ENCODE measurements around the gene CLEC4F. TPM values are rescaled to one million over a fixed set of nuclear protein-coding genes. Genes with fewer than 3 reads are reported as not detected.

CLEC4F gene
- total and polyA plus RNA-seq, 2 of the 13 experiments (the other 11 are each of a cell fraction or from before 2014, with no cell fraction given), result 0.12 to 0.13 TPM

DNA sequence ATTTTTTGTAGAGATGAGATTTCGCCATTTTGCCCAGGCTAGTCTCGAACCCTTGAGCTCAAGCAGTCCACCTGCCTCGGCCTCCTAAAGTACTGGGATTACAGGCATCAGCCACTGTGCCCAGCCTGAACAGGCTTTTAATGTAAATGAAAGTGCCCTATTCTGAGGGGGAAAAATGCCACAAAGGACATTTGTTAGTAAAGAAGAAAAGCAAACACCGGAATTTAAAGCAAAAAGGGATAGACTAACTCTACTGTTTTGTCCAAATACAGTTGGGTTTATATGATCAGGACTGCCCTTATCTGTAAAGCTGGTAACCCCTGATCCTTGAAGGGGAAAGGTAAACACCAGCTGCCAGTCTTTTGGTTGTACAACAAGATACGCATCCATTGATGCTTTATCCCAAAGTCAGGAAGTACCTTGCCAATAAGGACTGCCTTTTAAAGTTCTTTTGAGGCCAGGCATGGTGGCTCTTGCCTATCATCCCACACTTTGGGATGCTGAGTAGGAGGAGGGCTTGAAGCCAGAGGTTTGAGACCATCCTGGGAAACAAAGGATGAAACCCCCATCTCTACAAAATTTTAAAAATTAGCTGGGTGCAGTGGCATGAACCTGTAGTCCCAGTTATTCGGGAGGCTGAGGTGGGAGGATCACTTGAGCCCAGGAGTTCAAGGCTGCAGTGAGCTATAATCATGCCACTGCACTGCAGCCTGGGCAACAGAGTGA lies 13.1 kb downstream of the CLEC4F start (continued):
- TF ChIP-seq, protein P1, sequence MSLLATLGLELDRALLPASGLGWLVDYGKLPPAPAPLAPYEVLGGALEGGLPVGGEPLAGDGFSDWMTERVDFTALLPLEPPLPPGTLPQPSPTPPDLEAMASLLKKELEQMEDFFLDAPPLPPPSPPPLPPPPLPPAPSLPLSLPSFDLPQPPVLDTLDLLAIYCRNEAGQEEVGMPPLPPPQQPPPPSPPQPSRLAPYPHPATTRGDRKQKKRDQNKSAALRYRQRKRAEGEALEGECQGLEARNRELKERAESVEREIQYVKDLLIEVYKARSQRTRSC (CRISPR knock-in tag; IDR thresholded peaks at IDR 0.05; ENCODE audit: low read depth), result no peak
- TF ChIP-seq, protein P2, sequence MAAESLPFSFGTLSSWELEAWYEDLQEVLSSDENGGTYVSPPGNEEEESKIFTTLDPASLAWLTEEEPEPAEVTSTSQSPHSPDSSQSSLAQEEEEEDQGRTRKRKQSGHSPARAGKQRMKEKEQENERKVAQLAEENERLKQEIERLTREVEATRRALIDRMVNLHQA (CRISPR knock-in tag; IDR thresholded peaks at IDR 0.05), result peak; percentile 72; the same call in 1 of the 2 replicates
- TF ChIP-seq ZSCAN22 (CRISPR knock-in tag; IDR thresholded peaks at IDR 0.05), result no peak
- TF ChIP-seq ZNF670 (CRISPR knock-in tag; IDR thresholded peaks at IDR 0.05; ENCODE audit: borderline replicate concordance), result no peak
- TF ChIP-seq, protein P3, sequence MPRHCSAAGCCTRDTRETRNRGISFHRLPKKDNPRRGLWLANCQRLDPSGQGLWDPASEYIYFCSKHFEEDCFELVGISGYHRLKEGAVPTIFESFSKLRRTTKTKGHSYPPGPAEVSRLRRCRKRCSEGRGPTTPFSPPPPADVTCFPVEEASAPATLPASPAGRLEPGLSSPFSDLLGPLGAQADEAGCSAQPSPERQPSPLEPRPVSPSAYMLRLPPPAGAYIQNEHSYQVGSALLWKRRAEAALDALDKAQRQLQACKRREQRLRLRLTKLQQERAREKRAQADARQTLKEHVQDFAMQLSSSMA (CRISPR knock-in tag; IDR thresholded peaks at IDR 0.05), result no peak
- TF ChIP-seq, protein P4, sequence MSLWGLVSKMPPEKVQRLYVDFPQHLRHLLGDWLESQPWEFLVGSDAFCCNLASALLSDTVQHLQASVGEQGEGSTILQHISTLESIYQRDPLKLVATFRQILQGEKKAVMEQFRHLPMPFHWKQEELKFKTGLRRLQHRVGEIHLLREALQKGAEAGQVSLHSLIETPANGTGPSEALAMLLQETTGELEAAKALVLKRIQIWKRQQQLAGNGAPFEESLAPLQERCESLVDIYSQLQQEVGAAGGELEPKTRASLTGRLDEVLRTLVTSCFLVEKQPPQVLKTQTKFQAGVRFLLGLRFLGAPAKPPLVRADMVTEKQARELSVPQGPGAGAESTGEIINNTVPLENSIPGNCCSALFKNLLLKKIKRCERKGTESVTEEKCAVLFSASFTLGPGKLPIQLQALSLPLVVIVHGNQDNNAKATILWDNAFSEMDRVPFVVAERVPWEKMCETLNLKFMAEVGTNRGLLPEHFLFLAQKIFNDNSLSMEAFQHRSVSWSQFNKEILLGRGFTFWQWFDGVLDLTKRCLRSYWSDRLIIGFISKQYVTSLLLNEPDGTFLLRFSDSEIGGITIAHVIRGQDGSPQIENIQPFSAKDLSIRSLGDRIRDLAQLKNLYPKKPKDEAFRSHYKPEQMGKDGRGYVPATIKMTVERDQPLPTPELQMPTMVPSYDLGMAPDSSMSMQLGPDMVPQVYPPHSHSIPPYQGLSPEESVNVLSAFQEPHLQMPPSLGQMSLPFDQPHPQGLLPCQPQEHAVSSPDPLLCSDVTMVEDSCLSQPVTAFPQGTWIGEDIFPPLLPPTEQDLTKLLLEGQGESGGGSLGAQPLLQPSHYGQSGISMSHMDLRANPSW (CRISPR knock-in tag; IDR thresholded peaks at IDR 0.05; ENCODE audit: borderline replicate concordance), result peak; percentile 12; the same call in 1 of the 2 replicates
- TF ChIP-seq, protein P5, sequence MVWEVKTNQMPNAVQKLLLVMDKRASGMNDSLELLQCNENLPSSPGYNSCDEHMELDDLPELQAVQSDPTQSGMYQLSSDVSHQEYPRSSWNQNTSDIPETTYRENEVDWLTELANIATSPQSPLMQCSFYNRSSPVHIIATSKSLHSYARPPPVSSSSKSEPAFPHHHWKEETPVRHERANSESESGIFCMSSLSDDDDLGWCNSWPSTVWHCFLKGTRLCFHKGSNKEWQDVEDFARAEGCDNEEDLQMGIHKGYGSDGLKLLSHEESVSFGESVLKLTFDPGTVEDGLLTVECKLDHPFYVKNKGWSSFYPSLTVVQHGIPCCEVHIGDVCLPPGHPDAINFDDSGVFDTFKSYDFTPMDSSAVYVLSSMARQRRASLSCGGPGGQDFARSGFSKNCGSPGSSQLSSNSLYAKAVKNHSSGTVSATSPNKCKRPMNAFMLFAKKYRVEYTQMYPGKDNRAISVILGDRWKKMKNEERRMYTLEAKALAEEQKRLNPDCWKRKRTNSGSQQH (CRISPR knock-in tag; IDR thresholded peaks at IDR 0.05; ENCODE audit: low read depth), result no peak
- peak; percentile 57 for TF ChIP-seq PRPF4 (IDR thresholded peaks at IDR 0.05; ENCODE audit: low read depth, low read length, poor library complexity, severe bottlenecking)
- no peak for TF ChIP-seq ZNF253 (CRISPR knock-in tag; IDR thresholded peaks at IDR 0.05; ENCODE audit: borderline replicate concordance)
- TF ChIP-seq ZKSCAN8 (CRISPR knock-in tag; IDR thresholded peaks at IDR 0.05; ENCODE audit: borderline replicate concordance), result peak; percentile 83; the same call in 1 of the 2 replicates
- no peak for TF ChIP-seq WIZ (CRISPR knock-in tag; IDR thresholded peaks at IDR 0.05)
- TF ChIP-seq ISL2 (CRISPR knock-in tag; IDR thresholded peaks at IDR 0.05), result peak; percentile 99
- peak; percentile 77; the same call in 1 of the 2 replicates for TF ChIP-seq SALL2 (CRISPR knock-in tag; IDR thresholded peaks at IDR 0.05)
- TF ChIP-seq GATA4 (IDR thresholded peaks at IDR 0.05; ENCODE audit: borderline replicate concordance, low read depth), result peak; percentile 99
- TF ChIP-seq, protein P6, sequence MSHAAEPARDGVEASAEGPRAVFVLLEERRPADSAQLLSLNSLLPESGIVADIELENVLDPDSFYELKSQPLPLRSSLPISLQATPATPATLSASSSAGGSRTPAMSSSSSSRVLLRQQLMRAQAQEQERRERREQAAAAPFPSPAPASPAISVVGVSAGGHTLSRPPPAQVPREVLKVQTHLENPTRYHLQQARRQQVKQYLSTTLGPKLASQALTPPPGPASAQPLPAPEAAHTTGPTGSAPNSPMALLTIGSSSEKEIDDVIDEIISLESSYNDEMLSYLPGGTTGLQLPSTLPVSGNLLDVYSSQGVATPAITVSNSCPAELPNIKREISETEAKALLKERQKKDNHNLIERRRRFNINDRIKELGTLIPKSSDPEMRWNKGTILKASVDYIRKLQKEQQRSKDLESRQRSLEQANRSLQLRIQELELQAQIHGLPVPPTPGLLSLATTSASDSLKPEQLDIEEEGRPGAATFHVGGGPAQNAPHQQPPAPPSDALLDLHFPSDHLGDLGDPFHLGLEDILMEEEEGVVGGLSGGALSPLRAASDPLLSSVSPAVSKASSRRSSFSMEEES (CRISPR knock-in tag; IDR thresholded peaks at IDR 0.05), result peak; percentile 76; the same call in 1 of the 2 replicates
- TF ChIP-seq, protein P7, sequence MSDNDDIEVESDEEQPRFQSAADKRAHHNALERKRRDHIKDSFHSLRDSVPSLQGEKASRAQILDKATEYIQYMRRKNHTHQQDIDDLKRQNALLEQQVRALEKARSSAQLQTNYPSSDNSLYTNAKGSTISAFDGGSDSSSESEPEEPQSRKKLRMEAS (IDR thresholded peaks at IDR 0.05), result peak; percentile 20; the same call in 1 of the 2 replicates

Data from HepG2 (cell line).